G401.6 (cell line): ENCODE results near the gene SDHC.
A peak's percentile ranks its signal among the peaks of the same experiment; 100 is the strongest.
"Not testable (repeated sequence)": the region's sequence is repeated elsewhere in the genome, so short reads cannot be mapped to it uniquely, and the experiment has no call there.

Experiments
- FAIRE-seq: peaks from 2 replicates; lab custom pipeline; 2012; peaks lifted over from hg19 to GRCh38; lab: Jason Lieb, UNC

The SDHC gene

GRCh38 chr1:161388639-161389038 is 74.5 kb downstream of the SDHC start:
- no peak for FAIRE-seq

- not testable (repeated sequence) for FAIRE-seq
Measured at GRCh38 chr1:161389158-161389557, 75.0 kb downstream of the SDHC start.

- peak; percentile 37 for FAIRE-seq
Measured at GRCh38 chr1:161389691-161390558, 75.7 kb downstream of the SDHC start.

GRCh38 chr1:161390559-161390858 is 76.3 kb downstream of the SDHC start:
- FAIRE-seq = no peak

- FAIRE-seq = not testable (repeated sequence)
Measured at GRCh38 chr1:161391136-161391535, 77.0 kb downstream of the SDHC start.

- no peak for FAIRE-seq
Measured at GRCh38 chr1:161391611-161392010, 77.4 kb downstream of the SDHC start.

- FAIRE-seq = no peak
Measured at GRCh38 chr1:161393151-161393550, 79.0 kb downstream of the SDHC start.

- not testable (repeated sequence) for FAIRE-seq
Measured at GRCh38 chr1:161397038-161397437, 82.9 kb downstream of the SDHC start.

GRCh38 chr1:161398900-161399256 is 84.7 kb downstream of the SDHC start:
- FAIRE-seq = no peak

- FAIRE-seq = no peak
Measured at GRCh38 chr1:161399257-161399998, 85.2 kb downstream of the SDHC start.

- no peak for FAIRE-seq
Measured at GRCh38 chr1:161402446-161402845, 88.3 kb downstream of the SDHC start.

GRCh38 chr1:161404051-161404597 is 89.9 kb downstream of the SDHC start:
- no peak for FAIRE-seq

- FAIRE-seq = not testable (repeated sequence)
Measured at GRCh38 chr1:161406551-161406950, 92.4 kb downstream of the SDHC start.

GRCh38 chr1:161407451-161407985 is 93.3 kb downstream of the SDHC start:
- FAIRE-seq = no peak

GRCh38 chr1:161408429-161409052 is 94.4 kb downstream of the SDHC start:
- no peak for FAIRE-seq

- not testable (repeated sequence) for FAIRE-seq
Measured at GRCh38 chr1:161409848-161410635, 95.9 kb downstream of the SDHC start.

GRCh38 chr1:161410636-161410970 is 96.4 kb downstream of the SDHC start:
- FAIRE-seq = not testable (repeated sequence)
